ENCODE data around the gene NRIP3.

GRCh38 chr11:8989453-8989852 is 14.3 kb downstream of the NRIP3 start:
- TF ChIP-seq CTCF (IDR thresholded peaks at IDR 0.05; ENCODE audit: low read length): no peak
- TF ChIP-seq EZH2 (IDR thresholded peaks at IDR 0.05; ENCODE audit: borderline replicate concordance, low read length): no peak
